ENCODE measurements around the gene ZMAT3.
"Not testable (repeated sequence)": the region's sequence is repeated elsewhere in the genome, so short reads cannot be mapped to it uniquely, and the experiment has no call there.

ZMAT3 gene

GRCh38 chr3:179071323-179072099 is at the start of gene ZMAT3:
Gene ZMAT3, minus strand, starts transcription at chr3:179071809. Its CDS starts 4,057 bp downstream, at chr3:179067752.
- no peak for DNase-seq (ENCODE audit: low read depth, low spot score)
- H3K27ac ChIP-seq: peak within 1 kb of the TSS; percentile 83

GRCh38 chr3:179116816-179117215 is 45.2 kb upstream of the ZMAT3 start:
- no peak for DNase-seq (ENCODE audit: low read depth, low spot score)

GRCh38 chr3:179115444-179115843 is 43.8 kb upstream of the ZMAT3 start:
- peak overlapping the region; percentile 23 for H3K27ac ChIP-seq
- not testable (repeated sequence) for DNase-seq (ENCODE audit: low read depth, low spot score)

More at GRCh38 chr3:179116816-179117215, 45.2 kb upstream of the ZMAT3 start:
- H3K27ac ChIP-seq: no peak overlapping the region

- no peak overlapping the region for H3K27ac ChIP-seq
- DNase-seq (ENCODE audit: low read depth, low spot score): no peak
Measured at GRCh38 chr3:179113903-179114302, 42.3 kb upstream of the ZMAT3 start.

- no peak for DNase-seq (ENCODE audit: low read depth, low spot score)
- H3K27ac ChIP-seq: peak overlapping the region; percentile 62
Measured at GRCh38 chr3:179108086-179108485, 36.5 kb upstream of the ZMAT3 start.

- H3K27ac ChIP-seq: peak overlapping the region; percentile 62
- DNase-seq (ENCODE audit: low read depth, low spot score): no peak
Measured at GRCh38 chr3:179107617-179108016, 36.0 kb upstream of the ZMAT3 start.

GRCh38 chr3:179105881-179106280 is 34.3 kb upstream of the ZMAT3 start:
- no peak for DNase-seq (ENCODE audit: low read depth, low spot score)
- H3K27ac ChIP-seq: no peak overlapping the region

GRCh38 chr3:179100652-179101051 is 29.0 kb upstream of the ZMAT3 start:
- DNase-seq (ENCODE audit: low read depth, low spot score): no peak

GRCh38 chr3:179098388-179099077 is 26.9 kb upstream of the ZMAT3 start:
- no peak for DNase-seq (ENCODE audit: low read depth, low spot score)
- no peak overlapping the region for H3K27ac ChIP-seq

More at GRCh38 chr3:179100652-179101051, 29.0 kb upstream of the ZMAT3 start:
- H3K27ac ChIP-seq: no peak overlapping the region

- no peak for DNase-seq (ENCODE audit: low read depth, low spot score)
- H3K27ac ChIP-seq: no peak overlapping the region
Measured at GRCh38 chr3:179093807-179094206, 22.2 kb upstream of the ZMAT3 start.

- no peak for DNase-seq (ENCODE audit: low read depth, low spot score)
- H3K27ac ChIP-seq: no peak overlapping the region
Measured at GRCh38 chr3:179091113-179091512, 19.5 kb upstream of the ZMAT3 start.

GRCh38 chr3:179088306-179088705 is 16.7 kb upstream of the ZMAT3 start:
- no peak for DNase-seq (ENCODE audit: low read depth, low spot score)
- H3K27ac ChIP-seq: no peak overlapping the region

- H3K27ac ChIP-seq: no peak overlapping the region
- DNase-seq (ENCODE audit: low read depth, low spot score): no peak
Measured at GRCh38 chr3:179083977-179084376, 12.4 kb upstream of the ZMAT3 start.

- no peak overlapping the region for H3K27ac ChIP-seq
- DNase-seq (ENCODE audit: low read depth, low spot score): no peak
Measured at GRCh38 chr3:179082416-179082815, 10.8 kb upstream of the ZMAT3 start.

GRCh38 chr3:179081885-179082284 is 10.3 kb upstream of the ZMAT3 start:
- DNase-seq (ENCODE audit: low read depth, low spot score): no peak
- no peak overlapping the region for H3K27ac ChIP-seq

GRCh38 chr3:179079537-179079936 is 7.9 kb upstream of the ZMAT3 start:
- no peak overlapping the region for H3K27ac ChIP-seq
- no peak for DNase-seq (ENCODE audit: low read depth, low spot score)

- no peak overlapping the region for H3K27ac ChIP-seq
- DNase-seq (ENCODE audit: low read depth, low spot score): no peak
Measured at GRCh38 chr3:179076243-179077027, 4.8 kb upstream of the ZMAT3 start.

GRCh38 chr3:179074656-179075055 is 3.0 kb upstream of the ZMAT3 start:
- no peak for DNase-seq (ENCODE audit: low read depth, low spot score)
- H3K27ac ChIP-seq: no peak overlapping the region

GRCh38 chr3:179073816-179074215 is 2.2 kb upstream of the ZMAT3 start:
- no peak overlapping the region for H3K27ac ChIP-seq
- no peak for DNase-seq (ENCODE audit: low read depth, low spot score)

- H3K27ac ChIP-seq: peak overlapping the region; percentile 83
- no peak for DNase-seq (ENCODE audit: low read depth, low spot score)
Measured at GRCh38 chr3:179072100-179072438, 460 bp upstream of the ZMAT3 start.

- peak overlapping the region; percentile 83 for H3K27ac ChIP-seq
Measured at GRCh38 chr3:179071027-179071322, 634 bp downstream of the ZMAT3 start.

More at GRCh38 chr3:179071027-179071322, 634 bp downstream of the ZMAT3 start:
- no peak for DNase-seq (ENCODE audit: low read depth, low spot score)
